HG02981 (cell line): Measurements from ENCODE around the gene RAB7A.

Experiments
- ATAC-seq: cut with Tn5 transposase; IDR thresholded peaks from one replicate; pipeline ENCODE4 v1.9.1; 2021; ENCODE audit warnings: mild to moderate bottlenecking, moderate library complexity; ENCODE audit not compliant: unreplicated experiment

RAB7A gene

GRCh38 chr3:128786434-128787020 lies 60.5 kb downstream of the RAB7A start:
- no peak for ATAC-seq

- no peak for ATAC-seq
Measured at GRCh38 chr3:128787256-128788253, 61.6 kb downstream of the RAB7A start.

GRCh38 chr3:128788268-128788869 lies 62.4 kb downstream of the RAB7A start:
- no peak for ATAC-seq

- ATAC-seq = no peak
Measured at GRCh38 chr3:128794067-128794768, 68.2 kb downstream of the RAB7A start.

- ATAC-seq = peak; percentile 69
Measured at GRCh38 chr3:128794770-128795649, 69.0 kb downstream of the RAB7A start.

- ATAC-seq = no peak
Measured at GRCh38 chr3:128799653-128800052, 73.7 kb downstream of the RAB7A start.

GRCh38 chr3:128800241-128801187 lies 74.5 kb downstream of the RAB7A start:
- ATAC-seq = no peak

GRCh38 chr3:128801779-128802380 lies 75.9 kb downstream of the RAB7A start:
- ATAC-seq = no peak

GRCh38 chr3:128803307-128803706 lies 77.3 kb downstream of the RAB7A start:
- ATAC-seq = no peak

GRCh38 chr3:128804017-128804810 lies 78.2 kb downstream of the RAB7A start:
- peak; percentile 83 for ATAC-seq

GRCh38 chr3:128804811-128805155 lies 78.8 kb downstream of the RAB7A start:
- no peak for ATAC-seq

- ATAC-seq = no peak
Measured at GRCh38 chr3:128805772-128806171, 79.8 kb downstream of the RAB7A start.

GRCh38 chr3:128806588-128806987 lies 80.6 kb downstream of the RAB7A start:
- ATAC-seq = no peak

- no peak for ATAC-seq
Measured at GRCh38 chr3:128807186-128807830, 81.3 kb downstream of the RAB7A start.

- ATAC-seq = no peak
Measured at GRCh38 chr3:128808672-128809071, 82.7 kb downstream of the RAB7A start.

GRCh38 chr3:128813097-128813496 lies 87.1 kb downstream of the RAB7A start:
- ATAC-seq = no peak

GRCh38 chr3:128814060-128814459 lies 88.1 kb downstream of the RAB7A start:
- no peak for ATAC-seq
